ENCODE measurements around the gene PLPPR2. TPM values are rescaled to one million over a fixed set of nuclear protein-coding genes. Genes with fewer than 3 reads are reported as not detected.

The PLPPR2 gene
- total RNA-seq, 2 donors from 2014 or later: 4.8 to 8.0 TPM

DNA sequence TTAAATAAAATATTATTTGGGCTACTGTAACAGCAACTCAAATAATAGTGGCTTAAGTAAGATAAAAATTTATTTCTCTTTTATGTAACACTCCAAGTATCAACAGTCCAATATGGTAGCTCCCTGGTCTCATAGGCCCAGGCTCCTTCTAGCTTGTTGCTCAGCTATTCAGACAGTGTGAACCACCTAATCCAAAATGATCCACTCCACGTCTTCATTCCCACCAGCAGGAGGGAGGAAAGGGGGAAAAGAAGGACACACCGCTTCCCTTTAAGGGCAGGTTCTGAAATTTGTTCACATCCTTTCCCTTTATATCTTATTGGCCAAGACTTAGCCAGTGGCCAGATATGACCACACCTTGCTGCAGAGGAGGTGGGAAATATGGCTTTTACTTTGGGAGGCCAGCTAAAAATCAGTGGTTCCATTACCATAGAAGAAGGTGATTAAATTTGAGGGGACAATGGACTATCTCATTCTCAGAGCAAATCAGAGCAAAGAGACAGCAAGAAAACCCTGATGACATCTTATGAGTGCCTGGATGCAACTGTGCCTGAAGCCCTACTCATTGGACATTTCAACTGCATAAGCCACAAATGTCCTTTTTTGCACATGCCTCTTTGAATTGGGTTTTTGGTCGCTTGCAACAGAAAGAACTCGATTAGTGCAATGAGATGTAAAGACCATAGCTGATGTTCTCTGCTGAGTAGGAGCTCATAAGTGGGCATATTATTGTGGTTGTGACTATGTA is 35.9 kb downstream of the PLPPR2 start:
- intact Hi-C loops (cut with DNase I): no loop called here
- no peak overlapping the region for H3K9ac ChIP-seq (ENCODE audit: low read depth in 2 of 2, low read length in 2 of 2)
- H3K36me3 ChIP-seq: no peaks in the 10 kb centered on the region
- no peak for DNase-seq
- no peaks in the 10 kb centered on the region for H3K9me3 ChIP-seq
- H3K27me3 ChIP-seq: no peaks in the 10 kb centered on the region
- H3K4me1 ChIP-seq: no peaks in the 10 kb centered on the region
- TF ChIP-seq, protein P1, sequence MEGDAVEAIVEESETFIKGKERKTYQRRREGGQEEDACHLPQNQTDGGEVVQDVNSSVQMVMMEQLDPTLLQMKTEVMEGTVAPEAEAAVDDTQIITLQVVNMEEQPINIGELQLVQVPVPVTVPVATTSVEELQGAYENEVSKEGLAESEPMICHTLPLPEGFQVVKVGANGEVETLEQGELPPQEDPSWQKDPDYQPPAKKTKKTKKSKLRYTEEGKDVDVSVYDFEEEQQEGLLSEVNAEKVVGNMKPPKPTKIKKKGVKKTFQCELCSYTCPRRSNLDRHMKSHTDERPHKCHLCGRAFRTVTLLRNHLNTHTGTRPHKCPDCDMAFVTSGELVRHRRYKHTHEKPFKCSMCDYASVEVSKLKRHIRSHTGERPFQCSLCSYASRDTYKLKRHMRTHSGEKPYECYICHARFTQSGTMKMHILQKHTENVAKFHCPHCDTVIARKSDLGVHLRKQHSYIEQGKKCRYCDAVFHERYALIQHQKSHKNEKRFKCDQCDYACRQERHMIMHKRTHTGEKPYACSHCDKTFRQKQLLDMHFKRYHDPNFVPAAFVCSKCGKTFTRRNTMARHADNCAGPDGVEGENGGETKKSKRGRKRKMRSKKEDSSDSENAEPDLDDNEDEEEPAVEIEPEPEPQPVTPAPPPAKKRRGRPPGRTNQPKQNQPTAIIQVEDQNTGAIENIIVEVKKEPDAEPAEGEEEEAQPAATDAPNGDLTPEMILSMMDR (IDR thresholded peaks at IDR 0.05): no peak
- H3K27ac ChIP-seq: no peak overlapping the region
- H3K4me3 ChIP-seq: no peak overlapping the region

DNA sequence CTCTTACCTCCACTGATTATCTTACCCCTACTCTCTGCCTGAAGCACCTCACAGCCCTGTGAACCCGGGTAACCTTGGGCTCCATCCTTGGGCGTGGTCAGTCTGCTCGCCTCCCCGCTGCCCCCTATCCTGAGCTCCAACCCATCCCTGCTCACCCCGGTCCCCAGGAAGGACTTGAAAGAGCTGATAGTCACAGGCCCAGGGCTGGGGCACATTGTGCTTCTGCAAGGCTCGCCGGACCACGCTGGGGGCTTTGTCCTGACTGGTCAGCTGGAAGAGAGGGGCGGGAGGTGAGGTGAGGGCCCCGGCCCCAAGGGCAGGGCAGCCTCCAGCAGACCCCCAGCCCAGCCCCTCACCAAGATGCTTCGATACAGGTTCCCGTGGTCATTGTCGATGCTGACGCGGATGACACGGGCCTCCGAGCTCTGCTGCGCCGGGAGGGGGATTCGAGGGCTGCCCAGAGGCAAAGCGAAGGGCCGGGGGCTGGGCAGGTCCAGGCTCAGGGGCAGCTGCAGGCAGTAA is 41.9 kb downstream of the PLPPR2 start:
- no peak overlapping the region for H3K9ac ChIP-seq (ENCODE audit: low read depth in 2 of 2, low read length in 2 of 2)
- intact Hi-C loops (cut with DNase I): no loop called here
- H3K27ac ChIP-seq: no peak overlapping the region
- no peaks in the 10 kb centered on the region for H3K27me3 ChIP-seq
- no peak overlapping the region for H3K4me3 ChIP-seq
- DNase-seq: no peak
- H3K36me3 ChIP-seq: no peaks in the 10 kb centered on the region
- no peaks in the 10 kb centered on the region for H3K4me1 ChIP-seq
- TF ChIP-seq, protein P1 (IDR thresholded peaks at IDR 0.05): no peak
- no peaks in the 10 kb centered on the region for H3K9me3 ChIP-seq

DNA sequence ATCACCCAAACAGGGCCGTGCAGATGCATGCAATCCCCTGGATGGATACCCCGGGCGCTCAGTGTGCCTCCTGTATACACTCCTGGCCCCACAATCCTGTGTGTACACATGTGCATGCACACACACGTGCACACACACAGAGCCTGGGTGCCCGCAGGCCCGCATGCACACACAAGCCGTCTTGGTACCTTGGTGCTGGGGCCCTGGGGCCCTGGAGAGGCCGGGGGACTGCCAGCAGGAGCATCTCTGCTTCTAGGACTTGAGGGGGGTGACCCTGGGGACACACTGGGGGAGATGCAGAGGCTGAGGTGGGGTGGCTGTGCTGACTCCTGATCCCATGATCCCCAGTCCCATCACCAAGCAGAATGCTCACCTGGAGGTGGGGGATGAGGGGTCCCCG is 44.4 kb downstream of the PLPPR2 start:
- intact Hi-C loops (cut with DNase I): no loop called here
- Histone ChIP-seq H3K27me3 (no peaks in the 10 kb centered on the region), H3K4me3 (no peak overlapping the region), H3K9me3 (no peaks in the 10 kb centered on the region), H3K4me1 (no peaks in the 10 kb centered on the region), H3K27ac (no peak overlapping the region), H3K9ac (ENCODE audit: low read depth in 2 of 2, low read length in 2 of 2) (no peak overlapping the region), H3K36me3 (no peaks in the 10 kb centered on the region)
- TF ChIP-seq, protein P1 (IDR thresholded peaks at IDR 0.05): no peak
- no peak for DNase-seq

DNA sequence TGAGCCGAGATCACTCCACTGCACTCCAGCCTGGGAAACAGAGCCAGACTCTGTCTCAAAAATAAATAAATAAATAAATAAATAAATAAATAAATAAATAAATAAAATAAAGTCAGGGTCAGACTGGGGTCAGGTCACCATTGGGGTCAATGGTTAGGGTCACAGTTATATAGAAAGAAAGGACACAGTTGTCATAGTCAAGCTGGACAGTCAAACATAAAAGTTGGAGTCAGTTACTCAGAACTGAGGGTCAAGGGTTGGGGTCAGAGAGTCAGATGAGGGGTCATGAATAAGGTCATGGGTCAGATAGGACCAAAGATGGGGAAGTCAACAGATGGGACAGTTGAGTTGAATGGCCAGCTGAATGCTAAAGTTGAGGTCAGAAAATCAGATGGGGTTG is 45.6 kb downstream of the PLPPR2 start:
- TF ChIP-seq, protein P1 (IDR thresholded peaks at IDR 0.05): no peak
- intact Hi-C loops (cut with DNase I): no loop called here
- no peaks in the 10 kb centered on the region for H3K4me1 ChIP-seq
- H3K36me3 ChIP-seq: no peaks in the 10 kb centered on the region
- H3K9ac ChIP-seq (ENCODE audit: low read depth in 2 of 2, low read length in 2 of 2): no peak overlapping the region
- no peak overlapping the region for H3K27ac ChIP-seq
- no peaks in the 10 kb centered on the region for H3K9me3 ChIP-seq
- no peak overlapping the region for H3K4me3 ChIP-seq
- no peaks in the 10 kb centered on the region for H3K27me3 ChIP-seq
- no peak for DNase-seq

DNA sequence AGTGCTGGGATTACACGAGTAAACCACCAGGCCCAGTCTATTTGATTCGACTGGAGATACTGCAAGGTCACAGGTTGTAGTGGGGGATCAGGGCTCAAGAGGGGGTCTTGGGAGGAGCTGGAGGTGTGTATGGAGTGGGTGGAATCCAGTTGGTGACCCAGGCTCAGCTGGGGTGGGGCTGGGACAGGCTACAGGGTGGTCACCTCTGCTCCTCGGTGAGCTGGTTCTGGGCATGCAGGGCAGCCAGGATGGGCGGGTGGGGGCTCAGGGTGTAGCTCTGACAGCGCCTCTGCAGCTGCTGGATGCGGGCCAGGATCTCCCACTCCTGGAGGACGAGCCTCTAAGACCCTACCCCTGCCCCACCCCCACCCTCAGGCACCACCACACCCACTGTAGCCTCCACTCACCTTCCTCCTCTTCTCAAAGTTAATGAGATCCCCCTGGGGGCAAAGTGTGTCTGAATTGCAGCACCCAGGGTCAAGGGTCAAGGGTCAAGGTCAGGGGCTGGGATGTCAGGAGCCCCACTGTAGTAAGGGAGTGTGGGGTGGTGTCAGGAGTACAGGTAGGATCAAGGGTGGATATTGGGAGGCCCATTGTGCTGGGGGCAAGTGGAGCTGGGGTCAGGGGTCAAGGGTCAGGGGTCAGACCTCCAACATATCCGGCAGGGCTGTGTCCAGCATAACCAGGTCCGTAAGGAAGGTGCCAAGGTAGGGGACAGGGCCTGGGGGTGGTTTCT is 46.7 kb downstream of the PLPPR2 start:
- Histone ChIP-seq H3K9me3 (no peaks in the 10 kb centered on the region), H3K36me3 (no peaks in the 10 kb centered on the region), H3K4me1 (no peaks in the 10 kb centered on the region), H3K27ac (no peak overlapping the region), H3K27me3 (no peaks in the 10 kb centered on the region), H3K9ac (ENCODE audit: low read depth in 2 of 2, low read length in 2 of 2) (no peak overlapping the region), H3K4me3 (no peak overlapping the region)
- no peak for DNase-seq
- intact Hi-C loops (cut with DNase I): no loop called here
- TF ChIP-seq, protein P1 (IDR thresholded peaks at IDR 0.05): no peak

Measured in colonic mucosa (tissue), 4 donors.